Vagina (tissue), 2 donors: ENCODE results near the gene ANKRD39. TPM values are rescaled to one million over a fixed set of nuclear protein-coding genes. Genes with fewer than 3 reads are reported as not detected.

Experiments
- DNase-seq, 2 donors: peaks; one replicate each; pipeline ENCODE4 v3.0.0-alpha.2; 2017; ENCODE audit errors: extremely low spot score in 2 of 2
- H3K27ac ChIP-seq: fragments of 200-600 bp; sonication (generic); one replicate; pipeline ENCODE4 v1.5.1; 2019
- H3K27me3 ChIP-seq: fragments of 200-600 bp; sonication (generic); one replicate; pipeline ENCODE4 v1.5.1; 2019
- H3K36me3 ChIP-seq, 2 donors: fragments of 200-600 bp; sonication (generic); one replicate each; pipeline ENCODE4 v1.5.1; 2017 to 2019
- H3K4me1 ChIP-seq: fragments of 200-600 bp; sonication (generic); one replicate; pipeline ENCODE4 v1.5.1; 2019
- H3K4me3 ChIP-seq, 2 donors: fragments of 200-600 bp; sonication (generic); 1 replicate in 1 of 2; 2 replicates in 1 of 2; pipeline ENCODE4 v1.5.1; 2016 to 2019
- H3K9me3 ChIP-seq: fragments of 200-600 bp; sonication (generic); one replicate; pipeline ENCODE4 v1.5.1; 2019
- POLR2A ChIP-seq, 2 donors: fragments of 450-650 bp; IDR thresholded peaks; one replicate each; pipeline ENCODE4 v1.6.1; 2017; ENCODE audit warnings: antibody characterized with exemption in 2 of 2, mild to moderate bottlenecking in 2 of 2, moderate library complexity in 2 of 2
- POLR2AphosphoS5 ChIP-seq, 2 donors: sonication (generic); formaldehyde crosslinking; IDR thresholded peaks; one replicate each; pipeline ENCODE4 v1.9.0; 2017; ENCODE audit warnings: antibody characterized with exemption in 2 of 2, mild to moderate bottlenecking in 2 of 2, low read depth in 1 of 2; ENCODE audit not compliant: insufficient read depth in 1 of 2
- intact Hi-C: fragments of 100-400 bp; cut with DNase I; formaldehyde crosslinking; loops from one replicate; pipeline ENCODE4 v1.15.1; 2023
- total RNA-seq: library from RNA; depleted of rRNA; stranded (reverse); fragments of >200 nt; gene quantifications from one replicate; pipeline ENCODE4 v1.2.3, GENCODE V29; 2016
- TF ChIP-seq, protein P1 (sequence below), 3 experiments: fragments of 450-650 bp in 2 of 3; fragments of 200-600 bp in 1 of 3; sonication (generic) in 1 of 3; IDR thresholded peaks; one replicate each; pipeline ENCODE4 v1.5.1; 2017 to 2019; ENCODE audit warnings: antibody characterized with exemption in 3 of 3, mild to moderate bottlenecking in 2 of 3, moderate library complexity in 2 of 3

The ANKRD39 gene
- total RNA-seq, 1 donor from 2014 or later = 20.4 TPM

DNA sequence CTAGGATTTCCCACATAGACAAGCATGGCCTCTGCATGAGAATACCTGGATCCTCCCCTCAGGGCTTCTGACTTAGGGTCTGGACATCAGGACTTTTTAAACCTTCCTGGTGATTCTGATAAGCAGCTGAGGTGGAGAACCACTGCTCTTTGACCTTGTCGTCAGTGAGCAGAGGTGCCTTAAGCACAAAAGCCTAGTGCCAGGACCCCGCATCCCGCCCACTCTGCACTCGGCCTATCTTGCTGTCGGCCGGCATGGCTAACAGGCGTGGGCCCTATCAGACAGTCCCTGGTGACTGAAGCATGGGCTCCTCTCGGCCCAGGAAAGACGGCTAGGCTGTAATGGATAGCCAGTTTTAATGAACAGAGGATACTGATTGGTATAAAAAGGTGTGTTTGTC, 20.2 kb downstream of the ANKRD39 start:
- Histone ChIP-seq H3K4me3 (no peak overlapping the region), H3K4me1 (peaks cover 22% of the 10 kb centered on the region), H3K9me3 (no peaks in the 10 kb centered on the region), H3K36me3 (peaks cover 0 to 11% of the 10 kb centered on the region in 2 donors), H3K27me3 (no peaks in the 10 kb centered on the region), H3K27ac (no peak overlapping the region)
- DNase-seq = no peak
- TF ChIP-seq POLR2A (IDR thresholded peaks at IDR 0.05) = no peak
- TF ChIP-seq, protein P1, sequence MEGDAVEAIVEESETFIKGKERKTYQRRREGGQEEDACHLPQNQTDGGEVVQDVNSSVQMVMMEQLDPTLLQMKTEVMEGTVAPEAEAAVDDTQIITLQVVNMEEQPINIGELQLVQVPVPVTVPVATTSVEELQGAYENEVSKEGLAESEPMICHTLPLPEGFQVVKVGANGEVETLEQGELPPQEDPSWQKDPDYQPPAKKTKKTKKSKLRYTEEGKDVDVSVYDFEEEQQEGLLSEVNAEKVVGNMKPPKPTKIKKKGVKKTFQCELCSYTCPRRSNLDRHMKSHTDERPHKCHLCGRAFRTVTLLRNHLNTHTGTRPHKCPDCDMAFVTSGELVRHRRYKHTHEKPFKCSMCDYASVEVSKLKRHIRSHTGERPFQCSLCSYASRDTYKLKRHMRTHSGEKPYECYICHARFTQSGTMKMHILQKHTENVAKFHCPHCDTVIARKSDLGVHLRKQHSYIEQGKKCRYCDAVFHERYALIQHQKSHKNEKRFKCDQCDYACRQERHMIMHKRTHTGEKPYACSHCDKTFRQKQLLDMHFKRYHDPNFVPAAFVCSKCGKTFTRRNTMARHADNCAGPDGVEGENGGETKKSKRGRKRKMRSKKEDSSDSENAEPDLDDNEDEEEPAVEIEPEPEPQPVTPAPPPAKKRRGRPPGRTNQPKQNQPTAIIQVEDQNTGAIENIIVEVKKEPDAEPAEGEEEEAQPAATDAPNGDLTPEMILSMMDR (IDR thresholded peaks at IDR 0.05) = no peak
- TF ChIP-seq POLR2AphosphoS5 (IDR thresholded peaks at IDR 0.05; ENCODE audit: insufficient read depth in 1 of 2, low read depth in 1 of 2) = no peak
- intact Hi-C loops = no loop called here

GRCh38 chr2:96835830-96836229, 22.0 kb downstream of the ANKRD39 start:
- DNase-seq = no peak
- no peak for TF ChIP-seq POLR2AphosphoS5 (IDR thresholded peaks at IDR 0.05; ENCODE audit: insufficient read depth in 1 of 2, low read depth in 1 of 2)
- TF ChIP-seq POLR2A (IDR thresholded peaks at IDR 0.05) = no peak
- TF ChIP-seq, protein P1 (IDR thresholded peaks at IDR 0.05) = no peak
- H3K9me3 ChIP-seq = no peaks in the 10 kb centered on the region
- no peak overlapping the region for H3K27ac ChIP-seq
- intact Hi-C loops = no loop called here
- peaks cover 27% of the 10 kb centered on the region for H3K4me1 ChIP-seq
- no peaks in the 10 kb centered on the region for H3K27me3 ChIP-seq
- no peak overlapping the region for H3K4me3 ChIP-seq
- H3K36me3 ChIP-seq = peaks cover 0 to 27% of the 10 kb centered on the region in 2 donors

GRCh38 chr2:96832754-96833507, 24.9 kb downstream of the ANKRD39 start:
- H3K36me3 ChIP-seq = peaks cover 0 to 53% of the 10 kb centered on the region in 2 donors
- H3K4me1 ChIP-seq = peaks cover 12% of the 10 kb centered on the region
- TF ChIP-seq POLR2AphosphoS5 (IDR thresholded peaks at IDR 0.05; ENCODE audit: insufficient read depth in 1 of 2, low read depth in 1 of 2) = peak in 1 of 2 donors; percentile 5
- no peak for TF ChIP-seq POLR2A (IDR thresholded peaks at IDR 0.05)
- no peaks in the 10 kb centered on the region for H3K9me3 ChIP-seq
- H3K27me3 ChIP-seq = no peaks in the 10 kb centered on the region
- no peak for DNase-seq
- intact Hi-C loops = no loop called here
- no peak overlapping the region for H3K4me3 ChIP-seq
- no peak overlapping the region for H3K27ac ChIP-seq

DNA sequence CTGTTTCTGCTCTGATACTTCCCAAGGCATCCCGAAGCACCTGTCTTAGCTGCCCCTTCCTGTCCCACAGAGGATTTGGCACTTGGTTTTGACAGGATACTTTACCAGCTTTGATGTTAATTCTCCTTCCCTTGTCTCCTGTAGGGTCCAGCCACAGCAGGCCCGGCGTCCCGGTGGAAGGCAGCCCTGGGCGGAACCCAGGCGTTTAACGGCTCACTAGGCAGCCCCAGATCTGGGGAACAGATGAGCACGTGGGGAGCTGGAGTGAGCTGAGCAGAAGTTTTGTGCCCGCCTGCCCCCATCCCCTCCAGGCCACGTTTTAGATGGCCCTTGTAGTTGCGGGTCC, 25.4 kb downstream of the ANKRD39 start:
- no peaks in the 10 kb centered on the region for H3K27me3 ChIP-seq
- peaks cover 12% of the 10 kb centered on the region for H3K4me1 ChIP-seq
- H3K4me3 ChIP-seq = no peak overlapping the region
- H3K36me3 ChIP-seq = peaks cover 0 to 59% of the 10 kb centered on the region in 2 donors
- H3K9me3 ChIP-seq = no peaks in the 10 kb centered on the region
- no peak overlapping the region for H3K27ac ChIP-seq
- DNase-seq = no peak
- intact Hi-C loops = no loop called here
- TF ChIP-seq POLR2A (IDR thresholded peaks at IDR 0.05) (no peak), POLR2AphosphoS5 (IDR thresholded peaks at IDR 0.05; ENCODE audit: insufficient read depth in 1 of 2, low read depth in 1 of 2) (no peak)
- TF ChIP-seq, protein P1 (IDR thresholded peaks at IDR 0.05) = no peak

- H3K4me1 ChIP-seq = peaks cover 12% of the 10 kb centered on the region
- H3K27me3 ChIP-seq = no peaks in the 10 kb centered on the region
- H3K27ac ChIP-seq = no peak overlapping the region
- intact Hi-C loops = no loop called here
- H3K36me3 ChIP-seq = peaks cover 0 to 66% of the 10 kb centered on the region in 2 donors
- no peak for TF ChIP-seq POLR2AphosphoS5 (IDR thresholded peaks at IDR 0.05; ENCODE audit: insufficient read depth in 1 of 2, low read depth in 1 of 2)
- TF ChIP-seq, protein P1 (IDR thresholded peaks at IDR 0.05) = no peak
- TF ChIP-seq POLR2A (IDR thresholded peaks at IDR 0.05) = no peak
- no peak overlapping the region for H3K4me3 ChIP-seq
- no peaks in the 10 kb centered on the region for H3K9me3 ChIP-seq
- DNase-seq = no peak
Measured at GRCh38 chr2:96831679-96832078, 26.1 kb downstream of the ANKRD39 start.
